GM21381 (cell line): ENCODE results near the gene FBLN7.

Experiments
- ATAC-seq: cut with Tn5 transposase; IDR thresholded peaks from one replicate; pipeline ENCODE4 v1.9.1; 2021; ENCODE audit warnings: mild to moderate bottlenecking, moderate library complexity; ENCODE audit not compliant: unreplicated experiment

FBLN7 gene

GRCh38 chr2:112220186-112220585 lies 82.0 kb downstream of the FBLN7 start:
- no peak for ATAC-seq

- no peak for ATAC-seq
Measured at GRCh38 chr2:112220831-112221230, 82.6 kb downstream of the FBLN7 start.

GRCh38 chr2:112229348-112229747 lies 91.2 kb downstream of the FBLN7 start:
- no peak for ATAC-seq

- no peak for ATAC-seq
Measured at GRCh38 chr2:112230371-112230770, 92.2 kb downstream of the FBLN7 start.
